ENCODE measurements around the gene RNF31.

The RNF31 gene

DNA sequence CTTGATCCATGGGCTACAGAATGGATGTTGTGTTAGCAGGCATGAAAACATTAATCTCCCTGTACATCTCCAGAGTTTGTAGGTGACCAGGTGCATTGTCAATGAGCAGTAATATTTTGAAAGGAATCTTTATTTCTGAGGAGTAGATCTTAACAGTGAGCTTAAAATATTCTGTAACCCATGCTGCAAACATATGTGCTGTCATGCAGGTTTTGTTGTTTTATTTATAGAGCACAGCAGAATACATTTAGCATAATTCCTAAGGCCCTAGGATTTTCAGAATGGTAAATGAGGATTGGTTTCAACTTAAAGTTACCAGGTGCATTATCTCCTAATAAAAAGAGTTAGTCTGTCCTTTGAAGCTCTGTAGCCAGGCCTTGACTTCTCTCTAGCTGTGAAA, 20.4 kb upstream of the RNF31 start:
- TF ChIP-seq, protein P1, sequence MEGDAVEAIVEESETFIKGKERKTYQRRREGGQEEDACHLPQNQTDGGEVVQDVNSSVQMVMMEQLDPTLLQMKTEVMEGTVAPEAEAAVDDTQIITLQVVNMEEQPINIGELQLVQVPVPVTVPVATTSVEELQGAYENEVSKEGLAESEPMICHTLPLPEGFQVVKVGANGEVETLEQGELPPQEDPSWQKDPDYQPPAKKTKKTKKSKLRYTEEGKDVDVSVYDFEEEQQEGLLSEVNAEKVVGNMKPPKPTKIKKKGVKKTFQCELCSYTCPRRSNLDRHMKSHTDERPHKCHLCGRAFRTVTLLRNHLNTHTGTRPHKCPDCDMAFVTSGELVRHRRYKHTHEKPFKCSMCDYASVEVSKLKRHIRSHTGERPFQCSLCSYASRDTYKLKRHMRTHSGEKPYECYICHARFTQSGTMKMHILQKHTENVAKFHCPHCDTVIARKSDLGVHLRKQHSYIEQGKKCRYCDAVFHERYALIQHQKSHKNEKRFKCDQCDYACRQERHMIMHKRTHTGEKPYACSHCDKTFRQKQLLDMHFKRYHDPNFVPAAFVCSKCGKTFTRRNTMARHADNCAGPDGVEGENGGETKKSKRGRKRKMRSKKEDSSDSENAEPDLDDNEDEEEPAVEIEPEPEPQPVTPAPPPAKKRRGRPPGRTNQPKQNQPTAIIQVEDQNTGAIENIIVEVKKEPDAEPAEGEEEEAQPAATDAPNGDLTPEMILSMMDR (IDR thresholded peaks at IDR 0.05; ENCODE audit: low read depth, low read length, missing control alignments) = no peak
- no peak for DNase-seq (ENCODE audit: low read depth)
- no peak overlapping the region for H3K4me3 ChIP-seq (ENCODE audit: low read depth, low read length)
- in situ Hi-C loops (cut with HindIII; ENCODE audit: low sequenced_read_pairs) = no loop called here

DNA sequence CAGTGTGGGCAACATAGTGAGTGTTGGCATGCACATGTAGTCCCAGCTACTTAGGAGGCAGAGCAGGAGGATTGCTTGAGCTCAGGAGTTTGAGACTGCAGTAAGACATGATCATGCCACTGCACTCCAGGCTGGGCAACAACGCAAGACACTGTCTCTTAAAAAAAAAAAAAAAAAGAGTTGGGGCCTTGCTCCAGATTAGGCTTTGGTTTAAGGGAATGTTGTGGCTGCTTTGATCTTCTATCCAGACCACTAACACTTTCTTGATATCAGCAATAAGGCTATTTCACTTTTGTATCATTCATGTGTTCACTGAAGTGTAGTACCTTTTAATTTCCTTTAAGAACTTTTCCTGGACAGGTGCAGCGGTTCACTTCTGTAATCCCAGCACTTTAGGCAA, 19.6 kb upstream of the RNF31 start:
- TF ChIP-seq, protein P1 (IDR thresholded peaks at IDR 0.05; ENCODE audit: low read depth, low read length, missing control alignments) = no peak
- in situ Hi-C loops (cut with HindIII; ENCODE audit: low sequenced_read_pairs) = no loop called here
- DNase-seq (ENCODE audit: low read depth) = no peak
- no peak overlapping the region for H3K4me3 ChIP-seq (ENCODE audit: low read depth, low read length)

DNA sequence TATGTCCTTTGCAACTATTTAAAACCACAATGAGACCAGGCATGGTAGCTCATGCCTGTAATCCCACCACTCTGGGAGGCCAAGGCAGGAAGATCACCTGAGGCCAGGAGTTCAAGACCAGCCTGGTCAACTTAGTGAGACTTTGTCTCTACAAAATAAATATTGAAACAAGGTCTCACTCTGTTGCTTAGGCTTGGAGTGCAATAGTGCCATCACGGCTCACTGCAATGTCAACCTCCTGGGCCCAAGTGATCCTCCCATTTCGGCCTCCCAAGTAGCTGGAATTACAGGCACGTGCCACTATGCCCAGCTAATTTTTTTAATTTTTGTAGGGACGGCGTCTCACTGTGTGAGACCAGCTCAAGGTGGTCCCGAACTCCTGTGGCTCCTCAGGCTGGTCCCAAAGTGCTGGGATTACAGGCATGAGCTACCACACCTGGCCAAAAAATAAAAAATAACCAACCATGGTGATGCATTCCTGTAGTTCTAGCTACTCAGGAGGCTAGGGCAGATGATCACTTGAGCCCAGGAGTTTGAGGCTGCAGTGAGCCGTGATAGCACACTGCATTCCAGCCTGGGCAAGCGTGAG, 17.8 kb upstream of the RNF31 start:
- TF ChIP-seq, protein P1 (IDR thresholded peaks at IDR 0.05; ENCODE audit: low read depth, low read length, missing control alignments) = no peak
- H3K4me3 ChIP-seq (ENCODE audit: low read depth, low read length) = no peak overlapping the region
- no peak for DNase-seq (ENCODE audit: low read depth)
- in situ Hi-C loops (cut with HindIII; ENCODE audit: low sequenced_read_pairs) = no loop called here

DNA sequence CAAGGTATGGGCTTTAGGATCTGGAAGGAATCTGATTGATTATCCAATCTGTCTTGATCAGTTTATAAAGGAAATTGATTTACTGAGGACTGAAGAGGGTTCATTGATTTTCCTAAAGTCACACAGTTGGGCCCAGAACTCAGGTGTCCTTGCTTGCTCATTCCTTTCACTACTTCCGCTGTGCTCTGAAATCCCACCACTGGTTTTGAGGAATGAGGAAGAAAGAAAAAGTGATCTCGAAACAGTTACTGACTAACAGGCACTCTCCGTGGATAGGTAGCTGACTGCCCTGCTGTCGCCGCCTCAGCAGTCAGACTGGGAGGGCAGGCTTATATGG, 16.9 kb upstream of the RNF31 start, which contains the start of gene FITM1:
FITM1 (plus strand) TSS at position 280 of the 337 bp plus-strand sequence. CDS start 905 bp downstream, outside the sequence.
- in situ Hi-C loops (cut with HindIII; ENCODE audit: low sequenced_read_pairs) = no loop called here
- H3K4me3 ChIP-seq (ENCODE audit: low read depth, low read length) = no peak within 1 kb of the TSS
- TF ChIP-seq, protein P1 (IDR thresholded peaks at IDR 0.05; ENCODE audit: low read depth, low read length, missing control alignments) = no peak
- DNase-seq (ENCODE audit: low read depth) = no peak

DNA sequence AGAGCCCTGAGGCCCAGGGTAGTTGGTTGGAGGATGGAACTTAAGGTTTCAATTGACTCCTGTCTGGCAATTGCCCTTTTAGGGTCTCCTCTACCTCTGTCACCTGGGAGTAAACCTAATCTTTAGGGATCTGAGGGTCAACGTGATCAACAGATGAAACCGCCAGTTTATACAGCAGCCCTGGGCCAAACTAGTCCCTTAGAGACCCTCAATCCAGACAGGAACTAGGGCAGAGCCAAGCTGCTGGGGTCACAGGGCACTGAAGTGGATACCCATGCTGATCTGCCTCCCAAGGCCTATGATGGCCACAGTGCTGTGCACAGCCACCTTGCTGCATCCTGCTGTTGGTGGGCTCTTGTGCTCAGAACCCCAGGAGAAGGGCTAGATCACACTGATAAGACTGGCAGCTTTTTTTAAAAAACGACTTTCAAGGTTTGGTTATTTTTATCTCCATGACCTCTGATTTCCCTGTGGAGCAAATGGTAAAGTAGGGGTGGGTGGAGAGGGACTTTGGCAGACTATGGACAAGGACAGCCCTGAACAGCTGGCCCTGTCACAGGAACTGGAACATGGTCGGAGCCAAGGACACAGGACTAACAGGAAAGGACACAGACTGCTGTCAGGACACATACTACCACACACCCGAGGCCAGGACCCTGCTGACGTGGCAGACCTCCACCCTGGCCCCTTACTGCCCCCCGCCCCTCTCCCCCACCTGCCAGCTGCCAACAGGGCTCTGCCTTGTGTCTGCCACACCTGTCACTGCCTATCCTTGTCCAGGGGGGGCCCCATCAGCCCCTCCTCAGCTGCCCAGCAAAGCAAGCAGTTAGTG, 16.4 kb upstream of the RNF31 start:
- H3K4me3 ChIP-seq (ENCODE audit: low read depth, low read length) = no peak overlapping the region
- TF ChIP-seq, protein P1 (IDR thresholded peaks at IDR 0.05; ENCODE audit: low read depth, low read length, missing control alignments) = no peak
- DNase-seq (ENCODE audit: low read depth) = no peak
- in situ Hi-C loops (cut with HindIII; ENCODE audit: low sequenced_read_pairs) = no loop called here

DNA sequence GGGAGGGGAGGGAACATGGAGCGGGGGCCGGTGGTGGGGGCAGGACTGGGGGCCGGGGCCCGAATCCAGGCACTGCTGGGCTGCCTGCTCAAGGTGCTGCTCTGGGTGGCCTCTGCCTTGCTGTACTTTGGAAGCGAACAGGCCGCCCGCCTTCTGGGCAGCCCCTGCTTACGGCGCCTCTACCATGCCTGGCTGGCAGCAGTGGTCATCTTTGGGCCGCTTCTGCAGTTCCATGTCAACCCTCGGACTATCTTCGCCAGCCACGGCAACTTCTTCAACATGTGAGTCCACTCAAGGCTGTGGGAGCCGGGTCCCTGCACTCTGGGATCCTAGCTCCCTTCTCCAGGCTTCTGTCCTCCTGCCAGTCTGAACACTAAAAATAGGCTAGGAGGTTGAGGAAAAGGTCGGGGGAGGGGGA, 15.7 kb upstream of the RNF31 start:
- no peak for DNase-seq (ENCODE audit: low read depth)
- H3K4me3 ChIP-seq (ENCODE audit: low read depth, low read length) = no peak overlapping the region
- TF ChIP-seq, protein P1 (IDR thresholded peaks at IDR 0.05; ENCODE audit: low read depth, low read length, missing control alignments) = no peak
- in situ Hi-C loops (cut with HindIII; ENCODE audit: low sequenced_read_pairs) = no loop called here
